Tibial nerve (tissue), 4 donors: Measurements from ENCODE around the gene ESRRG. TPM values are rescaled to one million over a fixed set of nuclear protein-coding genes. Genes with fewer than 3 reads are reported as not detected.

Experiments used
- DNase-seq, 2 donors: peaks; one replicate each; pipeline ENCODE4 v3.0.0-alpha.2; 2019; ENCODE audit warnings: low spot score in 2 of 2
- H3K27ac ChIP-seq, 4 donors: fragments of 200-600 bp; sonication (generic) in 3 of 4; one replicate each; pipeline ENCODE4 v1.5.1; 2017 to 2019; ENCODE audit warnings: mild to moderate bottlenecking in 1 of 4
- H3K27me3 ChIP-seq, 2 donors: fragments of 200-600 bp; sonication (generic) in 1 of 2; one replicate each; pipeline versions ENCODE4 v1.5.1 to v1.6.0; 2017 to 2019
- H3K36me3 ChIP-seq, 3 donors: fragments of 200-600 bp; sonication (generic); one replicate each; pipeline ENCODE4 v1.5.1; 2018 to 2019
- H3K4me1 ChIP-seq, 4 donors: fragments of 200-600 bp; sonication (generic) in 3 of 4; one replicate each; pipeline ENCODE4 v1.5.1; 2017 to 2019
- H3K4me3 ChIP-seq, 4 donors: fragments of 200-600 bp; sonication (generic) in 3 of 4; one replicate each; pipeline ENCODE4 v1.5.1; 2017 to 2019; ENCODE audit warnings: mild to moderate bottlenecking in 1 of 4, moderate library complexity in 1 of 4
- H3K9me3 ChIP-seq, 4 donors: fragments of 200-600 bp; sonication (generic) in 3 of 4; one replicate each; pipeline ENCODE4 v1.5.1; 2017 to 2019
- EP300 ChIP-seq, 2 donors: sonication (generic); formaldehyde crosslinking; IDR thresholded peaks; one replicate each; pipeline ENCODE4 v1.6.1; 2017; ENCODE audit warnings: antibody characterized with exemption in 2 of 2, mild to moderate bottlenecking in 1 of 2
- POLR2A ChIP-seq, 2 donors: fragments of 450-650 bp; IDR thresholded peaks; one replicate each; pipeline ENCODE4 v1.6.1; 2017; ENCODE audit warnings: antibody characterized with exemption in 2 of 2, mild to moderate bottlenecking in 2 of 2, moderate library complexity in 2 of 2
- WGBS, 2 donors: methylation state at CpG; one replicate each; pipeline ENCODE4 v1.1.5; 2018; 5-methylcytosine and 5-hydroxymethylcytosine counted together
- total RNA-seq, 4 donors: library from RNA; depleted of rRNA; stranded (reverse); fragments of >200 nt; gene quantifications; one replicate each; pipeline ENCODE4 v1.1.0, GENCODE V29; 2016
- TF ChIP-seq, protein P1 (sequence below), 5 experiments: fragments of 200-600 bp in 3 of 5; fragments of 450-650 bp in 2 of 5; sonication (generic) in 3 of 5; IDR thresholded peaks; one replicate each; pipeline ENCODE4 v1.5.1; 2016 to 2019; ENCODE audit warnings: antibody characterized with exemption in 5 of 5, mild to moderate bottlenecking in 3 of 5, moderate library complexity in 2 of 5

ESRRG gene
- total RNA-seq, 4 donors from 2014 or later = 1.4 to 3.3 (median 1.6) TPM

GRCh38 chr1:216462066-216462775 is 261.0 kb downstream of the ESRRG start:
- no peaks in the 10 kb centered on the region for H3K36me3 ChIP-seq
- H3K4me3 ChIP-seq = no peak overlapping the region
- no peak overlapping the region for H3K27ac ChIP-seq
- no peaks in the 10 kb centered on the region for H3K4me1 ChIP-seq
- no peak for DNase-seq
- TF ChIP-seq, protein P1, sequence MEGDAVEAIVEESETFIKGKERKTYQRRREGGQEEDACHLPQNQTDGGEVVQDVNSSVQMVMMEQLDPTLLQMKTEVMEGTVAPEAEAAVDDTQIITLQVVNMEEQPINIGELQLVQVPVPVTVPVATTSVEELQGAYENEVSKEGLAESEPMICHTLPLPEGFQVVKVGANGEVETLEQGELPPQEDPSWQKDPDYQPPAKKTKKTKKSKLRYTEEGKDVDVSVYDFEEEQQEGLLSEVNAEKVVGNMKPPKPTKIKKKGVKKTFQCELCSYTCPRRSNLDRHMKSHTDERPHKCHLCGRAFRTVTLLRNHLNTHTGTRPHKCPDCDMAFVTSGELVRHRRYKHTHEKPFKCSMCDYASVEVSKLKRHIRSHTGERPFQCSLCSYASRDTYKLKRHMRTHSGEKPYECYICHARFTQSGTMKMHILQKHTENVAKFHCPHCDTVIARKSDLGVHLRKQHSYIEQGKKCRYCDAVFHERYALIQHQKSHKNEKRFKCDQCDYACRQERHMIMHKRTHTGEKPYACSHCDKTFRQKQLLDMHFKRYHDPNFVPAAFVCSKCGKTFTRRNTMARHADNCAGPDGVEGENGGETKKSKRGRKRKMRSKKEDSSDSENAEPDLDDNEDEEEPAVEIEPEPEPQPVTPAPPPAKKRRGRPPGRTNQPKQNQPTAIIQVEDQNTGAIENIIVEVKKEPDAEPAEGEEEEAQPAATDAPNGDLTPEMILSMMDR (IDR thresholded peaks at IDR 0.05) = no peak
- no peak for TF ChIP-seq POLR2A (IDR thresholded peaks at IDR 0.05)
- TF ChIP-seq EP300 (IDR thresholded peaks at IDR 0.05) = no peak
- H3K9me3 ChIP-seq = no peaks in the 10 kb centered on the region
- WGBS, 2 donors = 71 to 72% methylated on average over 3 of the region's 3 CpGs
- H3K27me3 ChIP-seq = no peaks in the 10 kb centered on the region

DNA sequence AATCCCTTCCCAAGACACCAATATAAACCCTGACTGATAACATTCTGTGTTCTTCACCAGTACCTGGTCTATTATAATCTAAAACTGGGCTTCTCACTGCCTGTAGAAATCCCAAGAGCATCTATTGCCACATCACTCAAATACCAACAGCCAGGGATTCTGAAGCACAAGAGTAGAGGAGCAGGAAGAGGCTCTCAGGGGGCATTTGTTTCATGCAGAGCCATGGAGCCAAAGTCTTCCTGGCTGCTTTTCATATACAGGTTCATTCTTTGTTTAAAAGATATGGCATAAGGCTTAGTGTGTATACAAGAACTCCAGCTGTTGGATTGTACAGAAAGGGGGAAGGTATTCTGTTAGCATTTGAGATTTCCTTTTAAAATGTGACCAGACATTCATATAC is 261.8 kb downstream of the ESRRG start:
- Histone ChIP-seq H3K4me1 (no peaks in the 10 kb centered on the region), H3K4me3 (no peak overlapping the region), H3K27ac (no peak overlapping the region), H3K9me3 (no peaks in the 10 kb centered on the region), H3K36me3 (no peaks in the 10 kb centered on the region), H3K27me3 (no peaks in the 10 kb centered on the region)
- TF ChIP-seq EP300 (IDR thresholded peaks at IDR 0.05) = no peak
- TF ChIP-seq, protein P1 (IDR thresholded peaks at IDR 0.05) = no peak
- TF ChIP-seq POLR2A (IDR thresholded peaks at IDR 0.05) = no peak
- DNase-seq = no peak

GRCh38 chr1:216459651-216460207 is 263.5 kb downstream of the ESRRG start:
- no peak for DNase-seq
- no peak for TF ChIP-seq POLR2A (IDR thresholded peaks at IDR 0.05)
- TF ChIP-seq, protein P1 (IDR thresholded peaks at IDR 0.05) = no peak
- no peak for TF ChIP-seq EP300 (IDR thresholded peaks at IDR 0.05)
- Histone ChIP-seq H3K27me3 (no peaks in the 10 kb centered on the region), H3K4me3 (no peak overlapping the region), H3K4me1 (no peaks in the 10 kb centered on the region), H3K27ac (no peak overlapping the region), H3K9me3 (no peaks in the 10 kb centered on the region), H3K36me3 (no peaks in the 10 kb centered on the region)
- WGBS, 2 donors = 90 to 93% methylated on average over 3 of the region's 3 CpGs

DNA sequence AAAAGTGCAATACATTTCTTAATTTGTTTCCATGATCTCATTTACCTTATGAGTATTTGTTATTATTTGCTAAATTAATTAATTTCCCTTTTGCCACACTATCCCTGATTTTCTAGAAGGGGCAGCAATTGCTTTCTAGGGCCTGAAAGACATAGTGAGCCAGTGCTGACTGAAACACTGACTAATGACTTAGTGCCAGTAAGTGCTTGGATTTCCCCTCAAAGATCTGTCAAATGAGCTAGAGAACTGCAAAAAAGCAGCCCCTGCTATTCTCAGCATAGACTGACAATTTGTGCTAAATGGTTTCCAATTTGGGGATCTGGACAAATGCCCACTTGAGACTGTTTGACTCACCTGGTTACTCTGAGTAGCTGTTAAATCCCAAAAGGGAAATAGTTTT is 264.4 kb downstream of the ESRRG start:
- Histone ChIP-seq H3K27me3 (no peaks in the 10 kb centered on the region), H3K9me3 (no peaks in the 10 kb centered on the region), H3K4me1 (no peaks in the 10 kb centered on the region), H3K4me3 (no peak overlapping the region), H3K36me3 (no peaks in the 10 kb centered on the region), H3K27ac (no peak overlapping the region)
- TF ChIP-seq, protein P1 (IDR thresholded peaks at IDR 0.05) = no peak
- no peak for DNase-seq

DNA sequence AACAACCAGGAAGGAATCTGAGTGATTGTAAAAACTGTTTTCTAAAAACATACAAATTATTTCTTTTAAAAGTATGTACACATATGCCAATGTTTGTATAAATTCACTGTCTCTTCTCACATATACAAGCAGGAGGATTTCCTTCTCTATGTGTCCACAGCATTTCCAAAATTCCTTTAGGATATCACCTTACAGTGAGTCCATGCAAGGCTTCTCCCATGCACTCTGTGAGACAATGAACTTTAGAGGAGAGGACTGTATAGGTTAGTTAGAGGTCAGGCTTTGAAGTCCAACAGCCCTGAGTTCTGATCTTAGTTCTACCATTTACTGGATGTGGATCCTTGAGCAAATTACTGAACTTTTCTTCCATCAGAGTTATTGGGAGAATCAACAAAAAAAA is 265.9 kb downstream of the ESRRG start:
- H3K4me1 ChIP-seq = no peaks in the 10 kb centered on the region
- no peaks in the 10 kb centered on the region for H3K9me3 ChIP-seq
- no peaks in the 10 kb centered on the region for H3K36me3 ChIP-seq
- DNase-seq = no peak
- no peaks in the 10 kb centered on the region for H3K27me3 ChIP-seq
- TF ChIP-seq POLR2A (IDR thresholded peaks at IDR 0.05) (no peak), EP300 (IDR thresholded peaks at IDR 0.05) (no peak)
- TF ChIP-seq, protein P1 (IDR thresholded peaks at IDR 0.05) = no peak
- no peak overlapping the region for H3K4me3 ChIP-seq
- no peak overlapping the region for H3K27ac ChIP-seq
